ENCODE measurements around the gene HS1BP3. TPM values are rescaled to one million over a fixed set of nuclear protein-coding genes. Genes with fewer than 3 reads are reported as not detected.
A peak's percentile ranks its signal among the peaks of the same experiment; 100 is the strongest.

Gene HS1BP3
- total and polyA plus RNA-seq, 10 donors = 8.8 to 38.0 (median 25.9) TPM

GRCh38 chr2:20641123-20641985 lies 9.5 kb downstream of the HS1BP3 start:
- Histone ChIP-seq H3K4me1 (peaks cover 5 to 15% (median 8%) of the 10 kb centered on the region in 6 donors), H3K27me3 (replicated peaks in 1 of 7) (no peaks in the 10 kb centered on the region), H3K9me3 (no peaks in the 10 kb centered on the region), H3K36me3 (peaks cover 0 to 99% (median 65%) of the 10 kb centered on the region in 6 donors), H3K27ac (no peak overlapping the region), H3K4me3 (no peak overlapping the region)
- intact Hi-C loops (cut with DNase I; ENCODE audit: low total_unique reads) = no loop called here
- TF ChIP-seq POLR2AphosphoS5 (IDR thresholded peaks at IDR 0.05) (no peak), POLR2A (IDR thresholded peaks at IDR 0.05) (no peak), CTCF (IDR thresholded peaks at IDR 0.05 in 8 of 11, conservative IDR thresholded peaks at IDR 0.05 in 3 of 11) (no peak)
- 83 to 94% (median 88%) methylated on average over 20 to 23 of the region's 23 CpGs for WGBS, 5 donors
- DNase-seq = peak; percentile 41

- no peak for DNase-seq
- Histone ChIP-seq H3K4me1 (peaks cover 5 to 23% (median 14%) of the 10 kb centered on the region in 6 donors), H3K4me3 (no peak overlapping the region), H3K36me3 (peaks cover 0 to 99% (median 69%) of the 10 kb centered on the region in 6 donors), H3K9me3 (no peaks in the 10 kb centered on the region), H3K27me3 (replicated peaks in 1 of 7) (no peaks in the 10 kb centered on the region), H3K27ac (no peak overlapping the region)
- intact Hi-C loops (cut with DNase I; ENCODE audit: low total_unique reads) = no loop called here
- TF ChIP-seq POLR2A (IDR thresholded peaks at IDR 0.05) (no peak), CTCF (IDR thresholded peaks at IDR 0.05 in 8 of 11, conservative IDR thresholded peaks at IDR 0.05 in 3 of 11) (no peak)
- 83 to 95% (median 89%) methylated on average over 8 to 14 of the region's 14 CpGs for WGBS, 5 donors
Observed at GRCh38 chr2:20640411-20641122, 10.3 kb downstream of the HS1BP3 start.

GRCh38 chr2:20638646-20639430 lies 12.1 kb downstream of the HS1BP3 start:
- Histone ChIP-seq H3K9me3 (no peaks in the 10 kb centered on the region), H3K4me1 (peaks cover 12 to 40% (median 29%) of the 10 kb centered on the region in 6 donors), H3K27me3 (replicated peaks in 1 of 7) (no peaks in the 10 kb centered on the region), H3K4me3 (no peak overlapping the region), H3K27ac (no peak overlapping the region), H3K36me3 (peaks cover 0 to 97% (median 53%) of the 10 kb centered on the region in 6 donors)
- 84 to 94% (median 93%) methylated on average over 10 to 15 of the region's 15 CpGs for WGBS, 5 donors
- intact Hi-C loops (cut with DNase I; ENCODE audit: low total_unique reads) = loop anchor here (2.0 kb wide), 1 partner anchor 196 kb away; no protein-coding TSS in a partner anchor
- TF ChIP-seq POLR2A (IDR thresholded peaks at IDR 0.05) (no peak), POLR2AphosphoS5 (IDR thresholded peaks at IDR 0.05) (no peak), CTCF (IDR thresholded peaks at IDR 0.05 in 8 of 11, conservative IDR thresholded peaks at IDR 0.05 in 3 of 11) (no peak)
- peak; percentile 57 for DNase-seq

Data from spleen (tissue), 11 donors.